ENCODE data around the gene ZNF146.
"Not testable (repeated sequence)": the region's sequence is repeated elsewhere in the genome, so short reads cannot be mapped to it uniquely, and the experiment has no call there.

ZNF146 gene

DNA sequence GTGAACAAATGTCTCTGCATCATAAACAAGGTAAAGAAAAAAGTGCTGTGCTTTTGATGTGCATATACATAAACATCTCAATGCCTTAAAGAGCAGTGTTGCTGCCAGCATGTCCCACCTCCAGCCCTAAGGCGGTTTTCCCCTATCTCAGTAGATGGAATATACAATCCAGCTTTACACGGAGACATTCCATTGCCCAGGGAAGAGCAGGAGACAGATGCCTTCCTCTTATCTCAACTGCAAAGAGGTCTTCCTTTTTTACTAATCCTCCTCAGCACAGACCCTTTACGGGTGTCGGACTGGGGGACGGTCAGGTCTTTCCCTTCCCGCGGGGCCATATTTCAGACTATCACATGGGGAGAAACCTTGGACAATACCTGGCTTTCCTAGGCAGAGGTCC lies 18.7 kb downstream of the ZNF146 start:
- DNase-seq: not testable (repeated sequence)

DNA sequence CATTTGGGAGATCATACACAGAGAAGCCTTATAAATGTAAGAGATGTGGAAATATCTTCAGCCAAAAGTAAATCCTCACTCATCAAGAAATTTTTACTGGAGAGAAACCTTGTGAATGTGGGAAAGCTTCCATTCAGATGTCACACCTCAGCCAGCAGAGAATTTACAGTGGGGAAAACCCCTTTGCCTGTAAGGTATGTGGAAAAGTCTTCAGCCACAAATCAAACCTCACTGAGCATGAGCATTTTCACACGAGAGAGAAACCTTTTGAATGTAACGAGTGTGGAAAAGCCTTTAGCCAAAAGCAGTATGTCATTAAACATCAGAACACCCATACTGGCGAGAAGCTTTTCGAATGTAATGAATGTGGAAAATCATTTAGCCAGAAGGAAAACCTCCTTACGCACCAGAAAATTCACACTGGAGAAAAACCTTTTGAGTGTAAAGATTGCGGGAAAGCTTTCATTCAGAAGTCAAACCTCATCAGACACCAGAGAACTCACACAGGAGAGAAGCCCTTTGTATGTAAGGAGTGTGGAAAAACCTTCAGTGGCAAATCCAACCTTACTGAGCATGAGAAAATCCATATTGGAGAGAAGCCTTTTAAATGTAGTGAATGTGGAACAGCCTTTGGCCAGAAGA lies 21.5 kb downstream of the ZNF146 start:
- no peak for DNase-seq

DNA sequence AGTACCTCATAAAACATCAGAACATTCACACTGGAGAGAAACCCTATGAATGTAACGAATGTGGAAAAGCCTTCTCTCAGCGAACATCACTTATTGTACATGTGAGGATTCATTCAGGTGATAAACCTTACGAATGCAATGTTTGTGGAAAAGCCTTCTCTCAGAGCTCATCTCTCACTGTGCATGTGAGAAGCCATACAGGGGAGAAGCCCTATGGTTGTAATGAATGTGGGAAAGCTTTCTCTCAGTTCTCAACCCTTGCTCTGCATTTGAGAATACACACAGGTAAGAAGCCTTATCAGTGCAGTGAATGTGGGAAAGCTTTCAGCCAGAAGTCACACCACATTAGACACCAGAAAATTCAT lies 22.0 kb downstream of the ZNF146 start:
- DNase-seq: no peak

DNA sequence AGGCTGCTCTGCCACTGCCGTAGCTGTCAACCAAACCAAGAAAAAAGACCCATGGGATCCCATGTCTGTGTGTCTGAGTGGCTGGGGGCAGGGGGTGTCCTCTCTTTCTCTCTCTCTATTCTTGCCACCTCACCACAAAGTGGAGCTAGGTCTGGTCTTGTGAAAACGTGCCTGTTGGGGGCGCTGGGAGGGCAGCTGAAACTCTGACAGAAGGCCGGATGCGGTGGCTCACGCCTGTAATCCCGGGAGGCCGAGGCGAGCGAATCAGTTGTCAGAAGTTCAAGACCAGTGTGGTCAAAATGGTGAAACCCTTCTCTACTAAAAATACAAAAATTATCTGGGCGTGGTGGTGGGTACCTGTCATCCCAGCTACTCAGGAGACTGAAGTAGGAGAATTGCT lies 29.2 kb downstream of the ZNF146 start:
- no peak for DNase-seq

DNA sequence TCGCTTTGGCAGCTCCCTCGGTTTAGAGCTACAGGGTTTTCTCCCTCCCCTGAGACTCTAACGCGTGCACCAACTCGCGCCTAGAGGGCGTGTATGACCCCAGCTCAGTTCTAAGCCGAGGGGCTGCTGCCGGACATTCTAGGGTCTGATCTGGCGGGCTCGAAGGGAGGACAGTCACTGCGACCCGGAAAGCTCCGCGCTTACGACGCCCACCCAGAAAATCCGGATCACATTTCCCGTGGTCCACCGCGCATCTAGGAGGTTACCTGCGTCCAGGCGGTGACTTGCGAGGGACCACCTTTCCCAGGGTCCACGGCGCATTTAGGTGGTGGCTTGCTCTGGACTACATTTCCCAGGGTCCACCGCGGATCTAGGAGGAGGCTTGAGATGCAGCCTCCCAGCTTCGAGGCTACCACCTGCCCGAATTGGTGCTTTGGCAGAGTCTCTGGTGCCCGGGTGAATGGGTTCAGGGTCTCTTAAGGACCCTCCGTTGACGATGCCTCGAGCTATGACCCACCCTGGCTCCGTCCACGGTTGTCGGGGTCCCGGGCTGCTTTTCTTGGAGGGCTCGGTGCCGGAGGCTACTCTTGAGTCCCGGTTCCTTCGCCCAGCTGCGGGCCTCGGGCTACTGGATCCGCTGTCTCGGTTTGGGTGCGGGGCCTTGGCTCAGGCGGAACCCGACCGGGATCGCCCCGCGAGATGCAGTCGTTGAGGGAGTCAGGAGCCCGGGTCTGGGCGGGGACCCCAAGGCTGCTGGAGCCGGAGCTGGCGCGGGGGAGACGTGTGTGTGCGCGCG lies 30.5 kb downstream of the ZNF146 start:
- peak in 27 of 56 donors; percentile 6 to 58 (median 37) for DNase-seq

DNA sequence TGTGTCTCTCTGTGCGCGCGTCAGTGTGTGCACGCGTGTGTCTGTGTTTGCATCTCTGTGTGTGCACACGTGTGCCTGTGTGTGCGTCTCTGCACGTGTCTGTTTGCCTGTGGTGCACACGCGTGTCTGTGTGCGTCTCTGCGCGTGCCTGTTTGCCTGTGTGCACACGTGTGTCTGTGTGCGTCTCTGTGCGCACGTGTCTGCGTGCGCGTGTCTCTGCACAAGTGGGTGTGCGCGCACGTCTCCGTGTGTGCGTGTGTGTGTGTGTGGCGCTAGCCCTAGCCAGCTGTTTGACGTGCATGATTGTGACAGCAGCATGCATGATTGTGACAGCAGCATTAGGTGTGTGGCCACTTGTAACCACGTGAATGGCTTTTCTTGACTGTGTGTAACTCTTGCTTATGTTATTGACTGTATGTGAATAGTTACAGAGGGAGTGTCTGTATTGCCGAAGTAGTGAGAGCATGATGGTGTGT lies 31.1 kb downstream of the ZNF146 start:
- peak in 24 of 56 donors; percentile 9 to 68 (median 36) for DNase-seq

DNA sequence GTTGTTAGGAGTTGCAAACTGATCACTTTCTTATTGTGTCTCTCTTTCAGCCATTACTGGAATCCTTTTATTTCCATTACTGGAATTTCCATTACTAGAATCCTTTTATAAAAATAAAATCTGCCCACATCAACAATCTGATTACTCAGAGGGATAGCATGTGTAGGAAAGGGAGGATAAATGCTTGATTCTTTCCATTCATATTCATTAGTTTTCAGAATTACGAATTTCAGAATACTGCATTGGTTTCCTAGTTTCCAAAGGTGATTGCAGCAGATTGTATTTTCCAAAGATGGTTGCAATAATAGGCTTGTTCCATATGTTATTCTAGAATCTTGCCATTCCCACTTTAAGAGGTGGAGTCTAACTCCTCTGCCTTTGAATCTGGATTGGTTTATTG lies 37.1 kb downstream of the ZNF146 start:
- no peak for DNase-seq

DNA sequence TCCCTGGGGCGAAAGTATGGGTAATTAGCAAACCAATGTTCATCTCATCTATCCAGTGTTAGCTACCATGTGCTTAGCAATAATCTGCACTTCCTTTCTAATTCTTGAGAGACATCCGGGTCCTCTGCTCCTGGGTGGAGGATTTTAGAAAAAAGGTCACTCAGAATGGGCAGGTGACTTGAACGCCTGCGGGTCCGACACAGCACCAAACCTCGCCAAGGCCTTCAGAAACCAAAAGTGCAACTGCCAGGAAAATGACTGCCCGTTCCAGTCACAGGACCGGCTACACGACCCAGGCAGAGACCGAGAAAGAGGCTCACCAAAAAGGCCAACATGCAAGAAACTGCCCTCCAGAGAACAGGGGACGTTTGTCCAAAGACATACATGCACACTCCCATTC lies 39.9 kb downstream of the ZNF146 start:
- no peak for DNase-seq

DNA sequence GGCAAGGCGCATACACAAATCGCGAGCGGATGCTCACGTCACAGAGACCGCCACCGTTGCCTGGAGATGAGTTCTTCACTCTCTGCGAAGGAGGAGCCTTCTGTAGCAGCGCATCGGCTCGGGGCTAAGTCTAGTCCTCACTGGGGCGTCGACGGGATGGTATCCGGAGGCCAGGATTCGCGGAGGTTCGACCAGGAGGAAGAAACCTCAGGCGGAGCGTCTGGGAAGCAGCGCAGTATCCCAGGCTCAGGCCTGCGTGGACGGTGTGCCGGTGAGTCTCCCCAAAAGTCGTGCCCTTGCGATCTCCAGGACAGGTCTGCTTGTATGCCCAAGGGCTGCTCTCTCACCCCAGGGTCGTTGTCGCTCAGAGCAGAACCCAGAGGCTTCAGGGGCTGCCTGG lies 40.4 kb downstream of the ZNF146 start:
- no peak for DNase-seq

DNA sequence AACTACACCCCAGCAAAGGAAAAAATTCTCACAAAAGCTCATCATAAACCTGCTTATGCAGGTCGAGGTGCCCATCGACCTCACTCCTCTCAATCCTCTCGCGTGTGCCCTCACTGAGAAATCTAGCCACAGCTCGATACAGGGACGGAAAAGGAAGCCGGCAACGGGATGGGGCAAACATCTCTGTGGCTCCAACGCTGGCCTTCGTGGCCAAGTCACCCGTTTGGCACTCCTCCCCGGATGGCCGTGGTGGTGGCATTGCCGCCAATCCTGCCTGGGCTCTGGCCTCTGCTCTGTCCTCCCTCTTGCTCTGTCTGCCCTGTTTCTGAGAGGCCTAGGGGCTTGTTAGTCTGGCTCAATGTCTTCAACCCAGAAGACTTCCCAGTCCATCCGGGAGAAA lies 41.2 kb downstream of the ZNF146 start:
- no peak for DNase-seq

DNA sequence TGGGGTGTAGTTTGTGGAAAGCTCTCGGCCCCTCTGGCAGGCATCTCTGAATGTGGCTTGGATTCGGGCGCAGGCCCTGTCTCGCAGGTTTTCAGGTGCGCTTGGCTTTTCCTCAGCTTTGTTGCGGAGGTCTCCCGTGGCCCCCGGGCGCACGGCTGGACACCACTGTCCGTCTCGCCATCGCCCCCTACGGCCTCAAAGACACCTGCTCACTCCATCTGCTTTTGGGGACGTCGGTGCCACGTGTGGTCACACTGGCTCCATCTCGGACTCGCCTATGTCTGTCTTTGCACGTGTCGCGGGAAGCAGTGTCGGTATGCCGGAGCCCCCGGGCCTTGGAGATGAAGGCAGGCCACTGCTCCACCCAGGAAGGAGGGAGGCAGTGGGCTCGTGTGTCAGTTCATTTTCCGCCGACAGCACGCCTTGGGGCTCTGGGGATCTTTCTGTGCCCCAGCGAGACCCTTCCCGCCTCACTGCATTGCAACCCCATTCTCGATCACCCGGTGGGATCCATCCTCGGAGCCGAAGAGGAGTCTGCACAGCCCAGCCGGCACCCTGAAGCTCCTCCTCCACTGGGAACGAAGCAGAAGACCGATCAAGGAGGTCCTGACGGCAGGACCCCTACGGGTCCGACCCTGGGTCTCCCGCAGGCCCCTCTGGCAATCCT lies 42.1 kb downstream of the ZNF146 start:
- DNase-seq: no peak

DNA sequence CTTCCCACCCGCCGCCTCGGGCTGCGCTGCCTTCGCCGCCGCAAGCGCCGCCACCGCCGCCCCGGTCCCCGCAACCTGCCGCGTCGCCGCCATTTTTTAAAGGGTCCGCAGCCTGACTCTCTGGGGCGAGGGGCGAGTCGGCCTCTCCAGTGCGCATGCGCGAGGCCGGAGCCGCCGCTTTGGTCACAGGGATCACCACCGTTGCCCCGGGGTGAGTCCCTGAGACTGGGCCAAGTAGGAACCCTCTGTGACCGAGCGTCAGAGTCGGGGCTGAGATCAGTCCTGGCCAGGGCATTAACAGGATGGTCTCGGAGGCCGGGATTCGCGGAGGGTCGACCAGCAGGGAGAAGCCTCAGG lies 42.6 kb downstream of the ZNF146 start:
- DNase-seq: peak in 31 of 56 donors; percentile 9 to 61 (median 27)

DNA sequence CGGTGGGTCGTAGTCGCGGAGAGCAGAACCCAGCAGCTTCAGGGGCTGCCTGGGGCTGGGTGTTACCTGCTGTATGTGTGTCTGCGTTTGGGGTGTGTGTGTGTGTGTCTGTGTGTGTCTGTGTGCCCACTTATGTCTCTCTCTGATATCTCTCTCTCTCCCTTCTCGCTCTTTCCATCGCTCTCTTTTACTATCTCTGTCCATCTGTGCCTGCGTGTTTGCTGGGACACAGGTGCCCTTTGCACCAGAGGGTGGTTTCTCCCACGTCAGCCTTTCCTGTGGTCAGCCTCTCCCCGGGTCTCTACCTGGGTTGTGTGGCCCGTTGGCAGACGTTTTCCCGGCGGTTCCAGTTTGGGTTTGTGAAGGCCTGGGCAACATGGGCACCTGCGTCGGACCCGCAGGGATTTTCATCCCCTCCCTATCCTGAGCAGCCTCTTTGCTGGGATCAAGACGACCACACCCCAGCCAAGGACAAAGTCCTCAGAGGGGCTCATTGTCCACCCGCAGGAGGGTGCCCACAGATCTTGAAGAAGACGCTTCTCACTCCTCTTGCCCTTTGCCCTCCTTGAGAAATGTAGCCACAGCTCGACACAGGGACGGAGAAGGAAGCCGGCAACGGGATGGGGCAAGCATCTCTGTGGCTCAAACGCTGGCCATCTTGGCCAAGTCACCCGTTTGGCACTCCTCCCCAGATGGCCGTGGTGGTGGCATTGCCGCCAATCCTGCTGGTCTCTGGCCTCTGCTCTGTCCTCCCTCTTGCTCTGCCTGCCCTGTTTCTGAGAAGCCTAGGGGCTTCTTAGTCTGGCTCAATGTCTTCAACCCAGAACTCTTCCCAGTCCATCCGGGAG lies 43.3 kb downstream of the ZNF146 start:
- no peak for DNase-seq

DNA sequence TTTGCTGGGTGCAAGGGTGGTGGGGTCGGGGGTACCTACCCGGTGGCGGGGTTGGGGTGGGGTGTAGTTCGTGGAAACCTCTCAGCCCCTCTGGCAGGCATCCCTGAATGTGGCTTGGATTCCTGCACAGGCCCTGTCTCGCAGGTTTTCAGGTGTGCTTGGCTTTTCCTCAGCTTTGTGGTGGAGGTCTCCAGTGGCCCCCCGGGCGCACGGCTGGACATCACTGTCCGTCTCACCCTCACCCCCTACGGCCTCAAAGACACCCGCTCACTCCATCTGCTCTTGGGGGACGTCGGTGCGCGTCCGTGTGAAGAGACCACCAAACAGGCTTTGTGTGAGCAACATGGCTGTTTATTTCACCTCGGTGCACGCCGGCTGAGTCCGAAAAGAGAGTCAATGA lies 44.3 kb downstream of the ZNF146 start:
- no peak for DNase-seq

DNA sequence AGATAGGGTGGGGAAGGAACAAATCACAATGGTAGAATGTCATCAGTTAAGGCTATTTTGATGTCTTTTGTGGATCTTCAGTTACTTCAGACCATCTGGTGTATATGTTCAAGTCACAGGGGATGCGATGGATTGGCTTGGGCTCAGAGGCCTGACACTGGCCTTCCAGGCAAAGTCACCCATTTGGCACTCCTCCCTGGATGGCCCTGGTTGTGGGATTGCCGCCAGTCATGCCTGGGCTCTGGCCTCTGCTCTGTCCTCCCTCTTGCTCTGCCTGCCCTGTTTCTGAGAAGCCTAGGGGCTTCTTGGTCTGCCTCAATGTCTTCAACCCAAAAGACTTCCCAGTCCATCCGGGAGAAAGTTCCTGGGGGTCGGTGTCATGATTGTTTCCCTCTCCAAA lies 50.2 kb downstream of the ZNF146 start:
- DNase-seq: no peak

DNA sequence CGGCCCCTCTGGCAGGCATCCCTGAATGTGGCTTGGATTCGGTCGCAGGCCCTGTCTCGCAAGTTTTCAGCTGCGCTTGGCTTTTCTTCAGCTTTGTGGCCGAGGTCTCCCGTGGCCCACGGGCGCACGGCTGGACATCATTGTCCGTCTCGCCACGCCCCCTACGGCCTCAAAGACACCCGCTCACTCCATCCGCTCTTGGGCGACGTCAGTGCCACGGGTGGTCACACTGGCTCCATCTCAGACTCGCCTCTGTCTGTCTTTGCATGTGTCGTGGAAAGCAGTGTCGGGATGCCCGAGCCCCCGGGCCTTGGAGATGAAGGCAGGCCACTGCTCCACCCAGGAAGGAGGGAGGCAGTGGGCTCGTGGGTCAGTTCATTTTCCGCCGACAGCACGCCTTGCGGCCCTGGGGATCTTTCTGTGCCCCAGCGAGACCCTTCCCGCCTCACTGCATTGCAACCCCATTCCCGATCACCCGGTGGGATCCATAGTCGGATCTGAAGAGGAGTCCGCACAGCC lies 51.0 kb downstream of the ZNF146 start:
- no peak for DNase-seq

DNA sequence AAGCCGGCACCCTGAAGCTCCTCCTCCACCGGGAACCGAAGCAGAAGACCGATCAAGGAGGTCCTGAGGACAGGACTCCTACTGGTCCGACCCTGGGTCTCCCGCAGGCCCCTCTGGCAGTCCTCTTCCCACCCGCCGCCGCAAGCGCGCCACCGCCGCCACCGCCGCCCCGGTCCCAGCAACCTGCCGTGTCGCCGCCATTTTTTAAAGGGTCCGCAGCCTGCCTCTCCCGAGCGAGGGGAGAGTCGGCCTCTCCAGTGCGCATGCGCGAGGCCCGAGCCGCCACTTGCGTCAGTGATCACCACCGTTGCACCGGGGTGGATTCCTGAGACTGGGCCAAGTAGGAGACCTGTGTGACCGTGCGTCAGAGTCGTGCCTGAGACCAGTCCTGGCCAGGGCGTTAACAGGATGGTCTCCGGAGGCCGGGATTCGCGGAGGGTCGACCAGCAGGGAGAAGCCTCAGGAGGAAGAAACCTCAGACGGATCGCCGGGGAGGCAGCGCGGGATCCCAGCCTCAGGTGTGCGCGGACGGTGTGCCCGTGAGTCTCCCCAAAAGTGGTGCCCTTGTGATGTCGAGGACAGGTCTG lies 51.6 kb downstream of the ZNF146 start:
- DNase-seq: peak in 2 of 56 donors; percentile 4 to 12

DNA sequence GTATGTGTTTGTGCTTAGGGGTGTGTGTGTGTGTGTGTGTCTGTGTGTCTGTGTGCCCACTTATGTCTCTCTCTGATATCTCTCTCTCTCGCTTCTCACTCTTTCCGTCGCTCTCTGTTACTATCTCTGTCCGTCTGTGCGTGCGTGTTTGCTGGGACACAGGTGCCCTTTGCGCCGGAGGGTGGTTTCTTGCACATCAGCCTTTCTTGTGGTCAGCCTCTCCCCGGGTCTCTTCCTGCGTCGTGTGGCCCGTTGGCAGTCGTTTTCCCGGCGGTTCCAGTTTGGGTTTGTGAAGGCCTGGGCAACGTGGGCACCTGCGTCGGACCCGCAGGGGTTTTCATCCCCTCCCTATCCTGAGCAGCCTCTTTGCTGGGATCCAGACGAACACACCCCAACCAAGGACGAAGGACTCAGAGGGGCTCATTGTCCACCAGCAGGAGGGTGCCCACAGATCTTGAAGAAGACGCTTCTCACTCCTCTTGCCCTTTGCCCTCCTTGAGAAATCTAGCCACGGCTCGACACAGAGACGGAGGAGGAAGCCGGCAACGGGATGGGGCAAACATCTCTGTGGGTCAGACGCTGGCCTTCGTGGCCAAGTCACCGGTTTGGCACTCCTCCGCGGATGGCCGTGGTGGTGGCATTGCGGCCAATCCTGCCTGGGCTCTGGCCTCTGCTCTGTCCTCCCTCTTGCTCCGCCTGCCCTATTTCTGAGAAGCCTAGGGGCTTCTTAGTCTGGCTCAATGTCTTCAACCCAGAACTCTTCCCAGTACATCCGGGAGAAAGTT lies 52.3 kb downstream of the ZNF146 start:
- DNase-seq: no peak

DNA sequence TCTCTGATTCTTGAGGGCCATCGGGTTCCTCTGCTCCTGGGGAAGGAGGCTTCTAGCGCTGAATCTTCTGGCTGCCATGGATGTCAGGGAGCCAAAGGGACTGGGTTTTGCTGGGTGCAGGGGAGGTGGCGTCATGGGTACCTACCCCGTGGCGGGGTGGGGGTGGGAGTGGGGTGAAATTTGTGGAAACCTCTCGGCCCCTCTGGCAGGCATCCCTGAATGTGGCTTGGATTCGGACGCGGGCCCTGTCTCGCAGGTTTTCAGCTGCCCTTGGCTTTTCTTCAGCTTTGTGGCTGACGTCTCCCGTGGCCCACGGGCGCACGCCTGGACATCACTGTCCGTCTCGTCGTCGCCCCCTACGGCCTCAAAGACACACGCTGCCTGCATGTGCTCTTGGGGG lies 53.2 kb downstream of the ZNF146 start:
- not testable (repeated sequence) for DNase-seq

DNA sequence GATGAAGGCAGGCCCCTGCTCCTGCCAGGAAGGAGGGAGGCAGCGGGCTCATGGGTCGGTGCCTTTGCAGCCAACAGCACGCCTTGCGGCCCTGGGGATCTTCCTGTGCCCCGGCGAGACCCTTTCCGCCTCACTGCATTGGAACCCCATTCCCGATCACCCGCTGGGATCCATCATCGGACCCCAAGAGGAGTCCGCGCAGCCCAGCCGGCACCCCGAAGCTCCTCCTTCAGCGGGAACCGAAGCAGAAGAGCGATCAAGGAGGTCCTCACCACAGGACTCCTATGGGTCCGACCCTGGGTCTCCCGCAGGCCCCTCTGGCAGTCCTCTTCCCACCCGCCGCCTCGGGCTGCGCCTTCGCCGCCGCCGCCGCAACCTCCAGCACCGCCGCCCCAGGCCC lies 53.7 kb downstream of the ZNF146 start:
- not testable (repeated sequence) for DNase-seq

Measured in nucleus accumbens (tissue), 56 donors.